SK-N-MC (cell line): ENCODE data around the gene SCFD2.

ENCODE experiments used
- EZH2 ChIP-seq: fragments of 200-600 bp; sonication (generic); IDR thresholded peaks from one replicate; pipeline ENCODE4 v1.6.1; 2017; ENCODE audit warnings: antibody characterized with exemption
- FOXP2 ChIP-seq: optimal IDR thresholded peaks from 2 replicates; pipeline ENCODE3; 2011; ENCODE audit warnings: mild to moderate bottlenecking, moderate library complexity; ENCODE audit not compliant: insufficient read depth; ENCODE audit errors: extremely low read length, control extremely low read depth
- POLR2AphosphoS5 ChIP-seq: IDR thresholded peaks from 2 replicates; pipeline ENCODE4 v1.6.1; 2012; ENCODE audit warnings: mild to moderate bottlenecking, low read depth, low read length, borderline replicate concordance

- no peak for TF ChIP-seq POLR2AphosphoS5
- no peak for TF ChIP-seq EZH2
- no peak for TF ChIP-seq FOXP2
These were observed 525.1 kb downstream of the SCFD2 start for GRCh38 chr4:52840531-52841370.
